Measurements from ENCODE around the gene LRRK2. TPM values are rescaled to one million over a fixed set of nuclear protein-coding genes. Genes with fewer than 3 reads are reported as not detected.

Gene LRRK2
- total and polyA plus RNA-seq, 2 experiments from 2014 or later, result 0.24 TPM; not detected in 1

DNA sequence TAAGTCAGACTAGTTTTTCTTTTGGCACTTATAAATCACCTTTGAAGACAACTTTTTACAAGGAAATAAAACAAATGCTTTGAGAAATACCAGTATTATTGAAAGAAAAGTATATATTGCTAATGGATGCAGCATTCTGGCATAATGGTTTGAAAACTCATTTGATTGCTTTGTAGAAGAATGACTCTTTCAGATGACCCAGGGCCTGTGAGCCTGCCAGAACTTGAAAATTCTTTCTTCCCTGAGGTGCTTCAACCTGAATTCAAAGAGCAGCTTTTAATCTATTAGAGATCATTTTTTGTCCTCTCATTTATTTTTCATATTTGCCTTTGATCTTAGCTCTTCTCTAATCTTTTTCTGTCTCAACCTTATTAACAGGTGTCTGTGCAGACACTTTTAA, 87.4 kb downstream of the LRRK2 start (continued):
- TF ChIP-seq CREB1 (CRISPR knock-in tag; IDR thresholded peaks at IDR 0.05; ENCODE audit: low read depth) (no peak), POLR2AphosphoS5 (IDR thresholded peaks at IDR 0.05; ENCODE audit: low read depth) (no peak), EZH2phosphoT487 (IDR thresholded peaks at IDR 0.05; ENCODE audit: unreplicated experiment) (no peak), ZNF331 (CRISPR knock-in tag; IDR thresholded peaks at IDR 0.05; ENCODE audit: low read depth) (no peak), ZNF114 (CRISPR knock-in tag; IDR thresholded peaks at IDR 0.05) (no peak)

DNA sequence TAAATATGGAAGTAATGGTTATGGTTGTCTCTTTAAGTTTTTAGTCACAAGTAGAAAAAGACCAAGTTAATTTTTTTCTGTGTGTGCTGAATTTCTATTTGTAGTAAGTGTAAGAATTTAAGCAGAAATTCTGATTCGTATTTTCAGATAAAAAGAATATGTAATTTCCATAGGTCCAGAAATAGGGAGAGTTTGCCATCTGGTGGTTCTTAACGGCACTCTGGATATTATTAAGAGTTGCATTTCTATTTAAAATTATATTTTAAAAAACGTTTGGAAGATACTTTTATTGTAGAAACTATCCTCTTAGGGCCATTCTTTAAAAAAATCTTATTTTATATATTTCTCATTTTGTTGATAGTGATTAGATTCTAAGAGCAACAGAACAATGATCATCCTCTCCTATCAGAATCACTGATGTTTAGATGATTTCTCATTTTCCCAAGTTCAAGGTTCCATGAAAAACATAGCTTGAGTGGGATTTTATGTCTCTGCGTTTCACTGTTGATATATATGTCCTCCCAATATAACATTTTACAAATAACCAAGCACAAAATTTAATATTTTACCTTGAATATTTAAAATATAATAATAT, 88.3 kb downstream of the LRRK2 start:
- no peaks in the 10 kb centered on the region for H3K9me2 ChIP-seq (ENCODE audit: insufficient read depth)
- H3K4me1 Mint-ChIP-seq, result no peaks in the 10 kb centered on the region; the same call in 2 of the 3 replicates
- no peaks in the 10 kb centered on the region for H3K9me3 Mint-ChIP-seq
- no peak overlapping the region for H3K4me3 ChIP-seq
- H3K36me3 ChIP-seq (ENCODE audit: insufficient read depth), result no peaks in the 10 kb centered on the region
- no peak overlapping the region for H3K4me3 Mint-ChIP-seq
- H3K27me3 ChIP-seq (ENCODE audit: insufficient read depth), result no peaks in the 10 kb centered on the region
- no peak overlapping the region for H3K4me2 ChIP-seq
- peaks cover 3% of the 10 kb centered on the region; the same call in 1 of the 2 replicates for H3K4me1 ChIP-seq (ENCODE audit: insufficient read depth)
- ATAC-seq, result no peak
- no peak overlapping the region for H3K27ac Mint-ChIP-seq
- no peak for TF ChIP-seq REST (IDR thresholded peaks at IDR 0.05; ENCODE audit: unreplicated experiment)
- peak in 1 of 2 experiments; percentile 74; a peak in 3 of 4 replicates for TF ChIP-seq CTCF (conservative IDR thresholded peaks at IDR 0.05; ENCODE audit: low read depth in 2 of 2)
- TF ChIP-seq, protein P1, sequence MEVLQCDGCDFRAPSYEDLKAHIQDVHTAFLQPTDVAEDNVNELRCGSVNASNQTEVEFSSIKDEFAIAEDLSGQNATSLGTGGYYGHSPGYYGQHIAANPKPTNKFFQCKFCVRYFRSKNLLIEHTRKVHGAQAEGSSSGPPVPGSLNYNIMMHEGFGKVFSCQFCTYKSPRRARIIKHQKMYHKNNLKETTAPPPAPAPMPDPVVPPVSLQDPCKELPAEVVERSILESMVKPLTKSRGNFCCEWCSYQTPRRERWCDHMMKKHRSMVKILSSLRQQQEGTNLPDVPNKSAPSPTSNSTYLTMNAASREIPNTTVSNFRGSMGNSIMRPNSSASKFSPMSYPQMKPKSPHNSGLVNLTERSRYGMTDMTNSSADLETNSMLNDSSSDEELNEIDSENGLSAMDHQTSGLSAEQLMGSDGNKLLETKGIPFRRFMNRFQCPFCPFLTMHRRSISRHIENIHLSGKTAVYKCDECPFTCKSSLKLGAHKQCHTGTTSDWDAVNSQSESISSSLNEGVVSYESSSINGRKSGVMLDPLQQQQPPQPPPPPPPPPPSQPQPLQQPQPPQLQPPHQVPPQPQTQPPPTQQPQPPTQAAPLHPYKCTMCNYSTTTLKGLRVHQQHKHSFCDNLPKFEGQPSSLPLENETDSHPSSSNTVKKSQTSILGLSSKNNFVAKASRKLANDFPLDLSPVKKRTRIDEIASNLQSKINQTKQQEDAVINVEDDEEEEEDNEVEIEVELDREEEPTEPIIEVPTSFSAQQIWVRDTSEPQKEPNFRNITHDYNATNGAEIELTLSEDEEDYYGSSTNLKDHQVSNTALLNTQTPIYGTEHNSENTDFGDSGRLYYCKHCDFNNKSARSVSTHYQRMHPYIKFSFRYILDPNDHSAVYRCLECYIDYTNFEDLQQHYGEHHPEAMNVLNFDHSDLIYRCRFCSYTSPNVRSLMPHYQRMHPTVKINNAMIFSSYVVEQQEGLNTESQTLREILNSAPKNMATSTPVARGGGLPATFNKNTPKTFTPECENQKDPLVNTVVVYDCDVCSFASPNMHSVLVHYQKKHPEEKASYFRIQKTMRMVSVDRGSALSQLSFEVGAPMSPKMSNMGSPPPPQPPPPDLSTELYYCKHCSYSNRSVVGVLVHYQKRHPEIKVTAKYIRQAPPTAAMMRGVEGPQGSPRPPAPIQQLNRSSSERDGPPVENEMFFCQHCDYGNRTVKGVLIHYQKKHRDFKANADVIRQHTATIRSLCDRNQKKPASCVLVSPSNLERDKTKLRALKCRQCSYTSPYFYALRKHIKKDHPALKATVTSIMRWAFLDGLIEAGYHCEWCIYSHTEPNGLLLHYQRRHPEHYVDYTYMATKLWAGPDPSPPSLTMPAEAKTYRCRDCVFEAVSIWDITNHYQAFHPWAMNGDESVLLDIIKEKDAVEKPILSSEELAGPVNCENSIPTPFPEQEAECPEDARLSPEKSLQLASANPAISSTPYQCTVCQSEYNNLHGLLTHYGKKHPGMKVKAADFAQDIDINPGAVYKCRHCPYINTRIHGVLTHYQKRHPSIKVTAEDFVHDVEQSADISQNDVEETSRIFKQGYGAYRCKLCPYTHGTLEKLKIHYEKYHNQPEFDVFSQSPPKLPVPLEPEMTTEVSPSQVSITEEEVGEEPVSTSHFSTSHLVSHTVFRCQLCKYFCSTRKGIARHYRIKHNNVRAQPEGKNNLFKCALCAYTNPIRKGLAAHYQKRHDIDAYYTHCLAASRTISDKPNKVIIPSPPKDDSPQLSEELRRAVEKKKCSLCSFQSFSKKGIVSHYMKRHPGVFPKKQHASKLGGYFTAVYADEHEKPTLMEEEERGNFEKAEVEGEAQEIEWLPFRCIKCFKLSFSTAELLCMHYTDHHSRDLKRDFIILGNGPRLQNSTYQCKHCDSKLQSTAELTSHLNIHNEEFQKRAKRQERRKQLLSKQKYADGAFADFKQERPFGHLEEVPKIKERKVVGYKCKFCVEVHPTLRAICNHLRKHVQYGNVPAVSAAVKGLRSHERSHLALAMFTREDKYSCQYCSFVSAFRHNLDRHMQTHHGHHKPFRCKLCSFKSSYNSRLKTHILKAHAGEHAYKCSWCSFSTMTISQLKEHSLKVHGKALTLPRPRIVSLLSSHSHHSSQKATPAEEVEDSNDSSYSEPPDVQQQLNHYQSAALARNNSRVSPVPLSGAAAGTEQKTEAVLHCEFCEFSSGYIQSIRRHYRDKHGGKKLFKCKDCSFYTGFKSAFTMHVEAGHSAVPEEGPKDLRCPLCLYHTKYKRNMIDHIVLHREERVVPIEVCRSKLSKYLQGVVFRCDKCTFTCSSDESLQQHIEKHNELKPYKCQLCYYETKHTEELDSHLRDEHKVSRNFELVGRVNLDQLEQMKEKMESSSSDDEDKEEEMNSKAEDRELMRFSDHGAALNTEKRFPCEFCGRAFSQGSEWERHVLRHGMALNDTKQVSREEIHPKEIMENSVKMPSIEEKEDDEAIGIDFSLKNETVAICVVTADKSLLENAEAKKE (CRISPR knock-in tag; IDR thresholded peaks at IDR 0.05), result no peak
- no peak overlapping the region for H3K27ac ChIP-seq (ENCODE audit: low read depth)
- H3K79me2 ChIP-seq (replicated peaks; ENCODE audit: insufficient read depth), result no peaks in the 10 kb centered on the region
- H4K20me1 ChIP-seq (replicated peaks; ENCODE audit: insufficient read depth), result no peaks in the 10 kb centered on the region
- no peaks in the 10 kb centered on the region for H3F3A ChIP-seq (replicated peaks; ENCODE audit: low read depth)
- no peaks in the 10 kb centered on the region for H3K27me3 Mint-ChIP-seq (ENCODE audit: insufficient read depth, low read depth, poor library complexity)
- H2AFZ ChIP-seq, result no peak overlapping the region
- peak; percentile 21 for DNase-seq (ENCODE audit: low spot score)
- no peaks in the 10 kb centered on the region for H3K36me3 Mint-ChIP-seq (ENCODE audit: low read depth)

Measured in GM23338 (cell line).